ENCODE results near the gene TTC39C. TPM values are rescaled to one million over a fixed set of nuclear protein-coding genes. Genes with fewer than 3 reads are reported as not detected.

TTC39C gene
- polyA plus RNA-seq, 2 of the 4 experiments (the other 2 are of a cell fraction): 8.7 to 18.4 TPM

GRCh38 chr18:24064391-24065100 is 50.0 kb downstream of the TTC39C start:
- H3K9me3 ChIP-seq: no peaks in the 10 kb centered on the region
- TF ChIP-seq CTCF (IDR thresholded peaks at IDR 0.05): no peak
- TF ChIP-seq MAFK (IDR thresholded peaks at IDR 0.05; ENCODE audit: partially characterized antibody): no peak
- TF ChIP-seq BCL3 (IDR thresholded peaks at IDR 0.05): no peak
- no peak for TF ChIP-seq CEBPB (IDR thresholded peaks at IDR 0.05)
- no peak for TF ChIP-seq EP300 (IDR thresholded peaks at IDR 0.05)
- TF ChIP-seq RAD21 (conservative IDR thresholded peaks at IDR 0.05 in 1 of 2, IDR thresholded peaks at IDR 0.05 in 1 of 2): no peak
- DNase-seq (ENCODE audit: low read depth in 1 of 2, low spot score in 1 of 2): no peak
- no peak overlapping the region for H3K4me2 ChIP-seq
- peaks cover 15% of the 10 kb centered on the region for H3K4me1 ChIP-seq
- WGBS (ENCODE audit: missing lambda C conversion rate): 90% methylated on average over 8 of the region's 8 CpGs
- H3K27ac ChIP-seq: no peak overlapping the region
- CTCF ChIA-PET: interaction anchor here (0.8 to 1.7 kb wide), 2 partner anchors 11 to 12 kb away, joined by 3 to 5 read pairs; no protein-coding TSS in a partner anchor
- ATAC-seq: no peak
- POLR2A ChIA-PET: no interaction called here
- no peak for FAIRE-seq
- no peak overlapping the region for H3K4me3 ChIP-seq

DNA sequence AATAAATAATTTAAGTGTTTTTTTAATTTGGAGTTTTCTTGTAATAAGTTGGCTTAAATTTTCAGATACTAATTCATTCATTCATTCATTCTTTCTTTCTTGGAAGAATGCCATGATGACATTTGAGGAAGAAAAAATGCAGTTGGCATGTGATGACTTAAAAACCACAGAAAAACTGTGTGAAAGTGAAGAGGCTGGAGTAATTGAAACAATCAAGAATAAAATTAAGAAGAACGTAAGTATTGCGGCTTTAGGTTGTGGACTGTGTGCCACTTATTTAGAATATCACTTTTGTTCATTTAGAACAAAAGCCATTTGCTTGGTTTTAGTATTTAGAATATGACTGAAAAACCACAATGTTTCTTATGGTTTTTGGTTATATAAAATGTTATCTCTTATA is 51.4 kb downstream of the TTC39C start:
- Histone ChIP-seq H3K9me3 (no peaks in the 10 kb centered on the region), H3K4me3 (no peak overlapping the region), H3K4me1 (peaks cover 16% of the 10 kb centered on the region), H3K4me2 (no peak overlapping the region), H3K27ac (no peak overlapping the region)
- ChIA-PET POLR2A (no interaction called here), CTCF (interaction anchor here (0.6 to 1.7 kb wide), 2 partner anchors 10 to 15 kb away, joined by 3 to 5 read pairs; no protein-coding TSS in a partner anchor)
- ATAC-seq (no peak), DNase-seq (ENCODE audit: low read depth in 1 of 2, low spot score in 1 of 2) (no peak), FAIRE-seq (no peak)
- TF ChIP-seq RNF2 (IDR thresholded peaks at IDR 0.05; ENCODE audit: borderline replicate concordance, low read depth): no peak
- TF ChIP-seq GATA3 (IDR thresholded peaks at IDR 0.05; ENCODE audit: borderline replicate concordance): no peak
- TF ChIP-seq CBX8 (IDR thresholded peaks at IDR 0.05): no peak
- WGBS (ENCODE audit: missing lambda C conversion rate): 92% methylated on average over 2 of the region's 2 CpGs

- WGBS (ENCODE audit: missing lambda C conversion rate): 89% methylated on average over 7 of the region's 7 CpGs
- CTCF ChIA-PET: interaction anchor here (1.0 kb wide), 1 partner anchor 49 kb away, joined by 3 read pairs; no protein-coding TSS in a partner anchor
Observed at GRCh38 chr18:24068945-24069693, 54.6 kb downstream of the TTC39C start.

More at GRCh38 chr18:24068945-24069693, 54.6 kb downstream of the TTC39C start:
- H3K4me1 ChIP-seq: peaks cover 20% of the 10 kb centered on the region
- DNase-seq (ENCODE audit: low read depth in 1 of 2, low spot score in 1 of 2) (no peak), ATAC-seq (no peak), FAIRE-seq (no peak)
- TF ChIP-seq POLR2AphosphoS2 (conservative IDR thresholded peaks at IDR 0.05; ENCODE audit: low read length) (no peak), REST (IDR thresholded peaks at IDR 0.05) (no peak)
- TF ChIP-seq, protein P1, sequence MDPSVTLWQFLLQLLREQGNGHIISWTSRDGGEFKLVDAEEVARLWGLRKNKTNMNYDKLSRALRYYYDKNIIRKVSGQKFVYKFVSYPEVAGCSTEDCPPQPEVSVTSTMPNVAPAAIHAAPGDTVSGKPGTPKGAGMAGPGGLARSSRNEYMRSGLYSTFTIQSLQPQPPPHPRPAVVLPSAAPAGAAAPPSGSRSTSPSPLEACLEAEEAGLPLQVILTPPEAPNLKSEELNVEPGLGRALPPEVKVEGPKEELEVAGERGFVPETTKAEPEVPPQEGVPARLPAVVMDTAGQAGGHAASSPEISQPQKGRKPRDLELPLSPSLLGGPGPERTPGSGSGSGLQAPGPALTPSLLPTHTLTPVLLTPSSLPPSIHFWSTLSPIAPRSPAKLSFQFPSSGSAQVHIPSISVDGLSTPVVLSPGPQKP (IDR thresholded peaks at IDR 0.05; ENCODE audit: low read depth, low read length): no peak
- no peaks in the 10 kb centered on the region for H3K9me3 ChIP-seq
- H3K27ac ChIP-seq: no peak overlapping the region
- POLR2A ChIA-PET: no interaction called here
- no peak overlapping the region for H3K4me3 ChIP-seq
- no peak overlapping the region for H3K4me2 ChIP-seq
